ENCODE results near the gene KLHL29.

The KLHL29 gene

DNA sequence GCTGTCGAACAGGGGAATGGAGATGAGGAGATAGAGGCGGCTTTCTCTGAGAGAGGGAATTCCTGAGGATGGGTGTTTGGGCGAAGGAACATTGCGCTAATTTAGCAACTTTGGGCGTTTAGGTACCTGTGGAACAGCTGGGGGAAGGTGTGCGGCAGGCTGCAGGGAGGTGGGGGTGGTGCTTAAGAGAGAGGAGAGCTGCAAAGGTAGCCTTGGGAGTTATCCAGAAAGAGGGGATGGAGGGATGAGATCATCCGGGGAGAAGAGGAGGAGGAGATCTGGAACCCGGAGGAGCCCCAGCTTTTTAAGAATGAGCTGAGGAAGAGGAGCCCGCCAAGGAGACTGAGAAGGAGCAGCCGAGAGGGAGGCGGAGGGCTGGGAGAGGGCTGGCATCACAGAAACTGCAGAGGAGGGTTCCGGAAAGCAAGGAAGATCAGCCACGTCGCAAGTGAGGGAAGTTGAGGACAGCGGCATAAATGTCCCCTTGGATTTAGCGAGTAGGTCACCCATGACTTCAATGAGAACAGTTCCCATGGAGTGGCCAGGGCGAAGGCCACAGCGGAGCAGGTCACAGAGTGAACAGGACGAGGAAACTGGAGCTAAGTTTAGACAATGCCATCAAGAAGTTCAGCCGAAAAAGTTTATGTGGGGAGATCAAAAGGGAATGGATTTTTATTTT is 174.7 kb downstream of the KLHL29 start:
- DNase-seq: no peak

DNA sequence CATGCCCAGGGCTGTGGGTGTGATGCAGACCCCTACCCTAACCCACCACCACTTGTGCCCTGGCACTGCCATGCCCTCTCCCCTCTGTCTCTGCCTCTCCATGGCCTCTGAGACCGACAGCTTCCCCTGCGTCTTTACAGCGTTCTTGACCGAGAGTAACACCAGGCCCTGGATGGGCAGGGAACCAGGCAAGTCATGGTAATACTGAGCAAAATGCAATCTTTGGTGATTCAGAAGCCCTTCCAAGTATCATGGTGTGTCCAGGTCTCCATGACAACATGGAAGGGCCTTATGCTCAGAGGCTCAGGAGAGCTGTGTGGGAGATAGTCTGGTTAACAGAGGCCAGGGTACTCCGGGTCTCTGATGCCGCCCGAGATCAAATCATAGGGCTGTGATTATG is 176.1 kb downstream of the KLHL29 start:
- DNase-seq: no peak

DNA sequence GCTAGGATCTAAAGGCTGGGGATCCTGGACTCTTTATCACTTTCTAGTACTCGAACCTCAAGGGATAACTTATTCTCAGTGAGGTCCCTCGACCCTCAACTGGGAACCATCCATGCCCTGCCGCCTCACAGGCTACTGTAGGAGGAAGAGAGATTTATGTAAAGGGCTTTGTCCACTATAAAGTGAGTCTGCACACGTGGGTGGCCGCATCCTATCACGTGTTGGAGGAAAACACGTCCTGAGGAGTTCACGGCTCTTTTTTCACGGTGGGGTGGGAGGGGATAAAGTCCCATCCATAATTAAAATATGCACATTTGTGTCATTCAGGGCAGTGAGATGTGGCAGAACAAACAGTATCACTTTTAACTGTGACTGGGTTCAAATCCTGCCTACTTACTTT is 176.6 kb downstream of the KLHL29 start:
- DNase-seq: no peak

DNA sequence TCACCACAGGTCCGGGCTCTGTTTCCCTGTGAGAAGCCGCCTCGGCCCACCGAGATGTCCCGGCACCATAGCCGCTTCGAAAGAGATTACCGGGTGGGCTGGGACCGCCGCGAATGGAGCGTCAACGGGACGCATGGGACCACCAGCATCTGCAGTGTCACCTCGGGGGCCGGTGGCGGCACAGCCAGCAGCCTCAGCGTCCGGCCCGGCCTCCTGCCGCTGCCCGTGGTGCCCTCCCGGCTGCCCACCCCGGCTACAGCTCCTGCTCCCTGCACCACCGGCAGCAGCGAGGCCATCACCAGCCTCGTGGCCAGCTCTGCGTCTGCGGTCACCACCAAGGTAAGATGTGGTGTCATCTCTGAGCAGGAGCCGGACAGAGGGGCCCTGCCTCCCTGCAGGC is 177.2 kb downstream of the KLHL29 start:
- DNase-seq: no peak

DNA sequence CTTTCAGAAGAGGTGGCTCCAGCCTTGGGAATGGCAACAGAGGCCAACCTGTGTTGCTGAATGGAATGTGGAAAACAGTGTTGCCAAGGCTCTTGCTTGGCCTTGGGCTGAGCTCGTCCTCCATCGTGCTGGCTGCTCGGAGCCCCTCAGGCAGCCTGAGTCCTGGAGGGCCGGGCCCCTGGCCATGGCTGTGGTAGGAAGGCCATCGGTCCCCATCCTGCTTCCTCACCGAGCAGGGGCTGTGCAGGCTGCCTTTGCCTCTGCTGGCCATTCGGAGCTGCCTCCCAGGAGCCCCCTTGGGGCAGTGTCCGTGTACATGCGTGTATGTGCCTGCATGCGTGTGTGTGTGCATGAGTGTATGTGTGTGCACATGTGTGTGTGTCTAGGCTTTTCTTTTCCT is 178.2 kb downstream of the KLHL29 start:
- no peak for DNase-seq

DNA sequence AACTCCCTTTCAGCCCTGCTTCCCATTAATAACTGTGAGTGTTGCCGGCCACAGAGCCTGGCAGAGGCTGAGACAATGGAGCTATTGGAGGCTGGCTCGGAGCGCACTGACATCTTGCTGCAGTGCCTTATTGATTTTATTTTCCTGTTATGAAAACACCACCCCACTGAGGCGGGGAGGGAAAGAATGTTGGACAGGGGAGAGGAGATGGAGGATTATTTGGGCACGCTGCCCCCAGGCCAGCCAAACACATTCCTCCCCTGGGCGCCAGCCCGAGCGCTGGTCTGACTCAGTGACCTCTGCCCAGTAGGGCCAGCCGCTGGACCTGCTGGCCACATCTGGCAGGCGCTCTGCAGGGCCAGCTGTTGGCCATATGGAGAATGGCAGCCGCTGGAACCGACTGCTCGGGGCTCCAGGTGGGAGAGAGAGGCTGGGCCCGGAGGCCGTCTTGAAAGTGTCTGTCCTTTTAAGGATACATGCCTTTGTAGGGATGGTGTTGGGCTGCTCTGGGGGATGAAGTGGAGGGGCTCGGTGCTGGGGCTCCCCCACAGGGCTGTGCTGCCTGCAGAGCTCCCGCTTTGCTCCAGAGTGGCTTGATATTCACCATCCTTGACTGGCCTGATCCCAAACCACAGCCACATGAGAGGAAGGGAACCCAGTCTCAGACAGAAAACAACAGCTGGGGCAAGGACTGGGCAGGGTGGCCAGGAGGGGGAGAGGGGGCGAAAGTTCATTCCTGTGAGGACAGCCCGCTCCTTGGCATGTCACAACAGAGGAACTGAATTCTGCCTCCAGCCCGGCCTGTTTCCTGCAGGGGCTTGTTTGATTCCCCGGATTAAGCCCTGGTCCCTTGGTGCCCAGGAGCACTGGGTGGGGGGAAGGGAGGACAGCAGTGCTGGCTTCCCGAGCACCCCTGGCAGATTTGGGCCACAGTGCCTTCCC is 179.0 kb downstream of the KLHL29 start:
- DNase-seq: no peak

DNA sequence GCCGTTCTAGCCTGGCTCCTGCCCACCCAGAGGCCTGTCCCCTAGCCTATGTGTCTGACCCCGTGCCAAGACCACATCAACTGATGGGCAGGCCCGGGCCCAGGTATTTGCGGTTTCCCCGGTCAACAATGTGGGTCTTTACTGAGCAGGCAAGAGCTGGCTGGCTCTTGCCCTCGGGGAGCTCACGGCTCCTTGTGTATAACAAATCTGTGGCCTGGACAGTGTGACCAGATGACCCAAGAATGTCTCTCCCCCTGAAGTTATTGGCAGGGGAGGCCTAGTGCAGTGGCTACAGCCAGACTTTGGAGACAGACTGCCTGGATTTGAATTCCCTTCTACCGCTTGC is 179.6 kb downstream of the KLHL29 start:
- DNase-seq: no peak

DNA sequence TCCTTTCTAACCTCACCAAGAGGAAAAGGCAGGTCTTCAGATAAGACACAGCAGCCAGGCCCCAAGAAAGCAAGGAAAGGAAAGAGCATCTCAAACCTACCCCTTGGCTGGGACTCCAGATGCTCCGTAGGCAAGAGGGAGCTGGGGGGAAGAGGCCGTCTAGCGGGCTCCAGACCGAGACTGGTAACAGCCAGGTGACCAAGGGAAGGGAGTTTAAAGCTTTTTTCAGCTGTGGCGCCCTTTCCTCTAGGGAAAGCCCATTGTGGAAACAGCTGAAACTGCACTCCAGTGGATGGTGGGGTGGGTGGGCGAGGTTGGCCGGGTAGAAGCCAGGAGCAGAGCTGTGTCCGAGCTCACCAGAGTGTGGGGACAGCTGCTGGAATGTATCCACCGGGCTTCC is 180.4 kb downstream of the KLHL29 start:
- DNase-seq: no peak

DNA sequence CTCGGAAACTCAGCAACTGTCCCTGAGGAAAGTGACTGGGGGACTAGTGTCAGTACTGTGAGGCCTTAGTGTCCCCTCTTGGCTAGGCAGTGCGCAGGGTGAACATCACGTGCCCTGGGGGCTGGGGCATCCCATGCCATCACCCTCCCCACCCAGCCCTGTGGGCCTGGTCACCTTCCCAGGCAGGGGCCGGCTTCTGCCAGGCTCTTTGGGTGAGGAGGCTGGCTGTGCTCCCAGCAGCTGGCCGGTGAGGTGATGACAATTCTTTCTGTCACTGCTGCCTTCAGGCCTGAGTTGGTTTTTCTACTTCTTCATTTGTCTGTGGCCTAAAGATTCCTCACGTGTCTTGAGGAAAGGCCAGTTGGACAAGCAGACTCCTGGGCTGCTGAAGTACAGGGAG is 180.8 kb downstream of the KLHL29 start:
- DNase-seq: no peak

DNA sequence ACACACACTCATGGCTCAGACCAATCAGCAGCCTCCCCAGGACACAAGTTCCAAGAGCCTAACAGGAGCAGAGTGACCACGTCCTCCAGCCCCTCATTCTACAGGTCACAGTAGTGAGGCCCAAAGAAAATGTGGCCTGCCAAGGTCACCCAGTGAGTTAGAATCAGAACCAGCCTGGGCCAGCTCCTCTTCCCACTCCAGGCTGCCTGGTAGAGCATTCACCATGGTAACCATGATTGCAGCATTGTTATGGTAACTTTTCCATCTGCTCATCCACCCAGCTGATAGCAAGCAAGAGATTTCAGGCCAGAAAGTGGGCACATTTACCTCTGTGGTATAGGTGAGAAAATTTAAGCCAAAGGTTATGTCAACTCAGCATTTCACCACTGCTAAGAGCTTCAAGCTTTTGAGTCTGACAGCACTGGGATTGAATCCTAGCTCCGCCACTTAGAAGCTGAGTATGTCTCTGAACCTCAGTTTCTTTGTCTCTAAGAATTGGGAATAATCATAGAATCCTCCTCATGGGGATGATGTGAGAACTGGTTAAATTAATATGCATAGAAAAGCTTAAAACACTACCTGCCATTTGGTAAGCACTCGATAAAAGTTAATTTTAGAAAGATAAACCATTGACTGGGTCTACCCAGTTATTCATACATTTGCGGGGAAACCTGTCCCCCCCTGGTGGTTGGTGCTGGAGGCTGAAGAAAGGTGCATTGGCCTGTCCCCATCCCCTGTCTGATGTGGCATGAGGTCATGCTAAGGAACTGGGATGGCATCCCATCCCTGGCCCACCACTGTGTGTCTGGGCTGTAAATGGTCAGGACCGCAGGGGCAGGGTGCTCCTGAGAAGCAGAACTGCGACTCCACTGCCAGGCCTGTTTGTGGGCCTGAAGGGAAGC is 181.5 kb downstream of the KLHL29 start:
- no peak for DNase-seq

DNA sequence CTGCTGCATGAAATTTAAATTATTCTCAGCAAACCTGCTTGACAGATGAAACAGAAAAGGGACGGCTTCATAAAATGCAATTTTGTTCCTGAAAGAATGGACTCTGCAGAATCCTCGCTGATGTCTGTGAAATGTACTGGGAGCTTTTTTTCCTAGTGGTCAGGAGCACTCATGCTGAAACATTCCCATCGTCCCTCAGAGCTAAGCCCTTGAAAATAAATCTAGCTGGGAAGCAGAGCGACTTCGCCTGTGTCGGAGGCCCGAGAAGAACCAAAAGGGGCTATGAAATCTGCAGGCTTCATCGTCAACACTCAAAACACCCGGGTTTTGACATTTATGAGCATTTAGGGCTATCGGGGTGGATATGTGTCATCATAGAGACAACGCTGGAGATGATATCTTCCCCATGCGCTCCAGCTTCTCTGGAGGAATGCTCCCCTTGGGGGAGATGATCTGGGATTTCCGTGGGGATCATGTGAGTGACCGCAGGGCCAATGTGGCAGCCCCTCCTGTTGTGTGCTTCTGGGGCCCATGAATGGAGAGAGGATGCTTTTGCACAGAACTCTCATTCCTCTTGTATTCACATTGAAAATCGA is 182.3 kb downstream of the KLHL29 start:
- no peak for DNase-seq

DNA sequence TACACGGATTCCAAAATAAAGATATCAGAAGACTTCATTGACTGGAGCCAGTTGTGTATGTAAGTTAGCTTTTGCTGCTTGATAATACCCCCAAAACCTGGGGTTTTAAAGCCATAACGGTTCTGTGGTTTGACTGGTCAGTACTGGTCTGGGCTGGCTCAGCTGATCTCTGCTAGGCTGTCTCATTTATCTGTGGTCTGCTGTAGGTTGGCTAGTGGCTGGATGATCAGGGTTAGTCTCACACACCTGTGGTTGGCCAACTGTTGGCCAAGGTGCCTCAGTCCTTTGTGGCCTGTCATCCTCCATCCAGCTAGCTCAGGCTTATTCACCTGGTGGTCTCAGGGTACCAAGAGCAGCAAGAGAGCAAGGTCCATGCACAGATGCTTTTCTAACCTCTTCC is 183.2 kb downstream of the KLHL29 start:
- no peak for DNase-seq

DNA sequence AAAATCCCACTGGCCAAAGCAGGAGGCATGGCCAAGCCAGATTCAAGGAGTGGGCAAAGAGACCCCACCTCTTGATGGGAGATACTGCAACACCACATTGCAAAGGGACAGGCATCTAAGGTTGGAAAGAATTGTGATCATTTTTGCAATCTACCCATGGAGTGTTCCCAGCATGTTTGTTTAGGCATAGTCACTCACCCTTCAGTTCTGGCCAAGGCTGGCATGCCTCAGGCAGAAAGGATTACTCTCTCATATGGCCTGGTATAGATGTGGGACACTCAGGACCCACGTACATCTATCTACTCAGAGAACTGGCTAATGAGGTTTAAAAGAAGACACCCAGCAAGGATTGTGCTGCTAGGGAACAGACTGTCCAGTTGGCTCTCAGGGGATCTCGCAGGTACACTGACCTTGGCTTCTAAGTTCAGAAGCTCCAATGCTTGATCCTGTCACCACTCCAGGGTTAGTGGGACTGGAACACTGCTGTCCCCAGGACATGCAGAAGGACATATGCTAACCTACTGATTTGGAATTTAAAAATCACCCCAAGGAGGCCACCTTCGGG is 183.7 kb downstream of the KLHL29 start:
- DNase-seq: no peak

DNA sequence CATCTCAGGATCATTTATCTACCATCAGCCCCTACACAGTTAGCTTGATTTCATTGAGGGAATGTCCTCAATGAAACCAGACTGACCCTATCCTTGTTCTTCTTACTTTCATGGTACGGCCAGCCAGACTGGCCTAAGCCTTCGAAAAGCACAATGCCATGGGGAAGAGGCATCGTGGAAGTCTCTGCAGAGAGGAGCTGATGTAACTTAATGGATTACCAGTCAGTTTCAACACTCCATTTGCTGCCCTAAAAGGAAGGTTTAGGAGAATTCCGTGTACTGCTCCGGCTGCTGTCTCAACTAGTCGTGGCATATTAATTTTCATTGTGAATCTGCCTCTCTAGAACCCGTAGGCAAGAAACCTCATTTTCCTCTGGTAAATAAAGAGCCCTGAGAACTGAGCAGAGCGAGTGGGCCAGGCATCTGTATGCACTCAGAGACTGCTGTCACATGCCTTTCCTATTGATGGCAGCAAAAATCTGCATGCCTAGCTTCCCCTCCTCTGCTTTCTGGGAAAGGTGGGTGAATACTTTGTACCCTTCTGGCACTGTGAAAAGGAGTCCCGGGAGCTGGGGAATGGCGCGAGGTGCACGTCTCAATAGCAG is 184.9 kb downstream of the KLHL29 start:
- no peak for DNase-seq

DNA sequence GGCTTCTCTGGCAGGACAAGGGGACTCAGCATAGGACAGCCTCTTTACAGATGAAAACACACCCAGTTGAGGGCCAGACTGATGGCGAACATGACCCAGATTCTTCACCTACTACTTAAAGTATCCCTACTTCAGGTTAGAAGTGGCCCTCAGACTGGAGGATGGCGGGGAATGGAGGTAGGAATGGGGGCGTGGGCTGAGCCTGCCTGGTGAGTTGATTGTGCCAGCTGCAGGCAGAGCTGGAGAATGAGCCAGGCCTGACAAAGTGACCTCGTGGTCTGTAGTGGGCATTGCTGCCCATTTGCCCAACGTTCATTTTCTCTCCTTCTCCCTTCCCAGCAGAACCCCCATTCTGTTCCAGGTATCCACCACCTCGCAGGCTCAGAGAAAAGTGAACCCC is 186.1 kb downstream of the KLHL29 start:
- no peak for DNase-seq

DNA sequence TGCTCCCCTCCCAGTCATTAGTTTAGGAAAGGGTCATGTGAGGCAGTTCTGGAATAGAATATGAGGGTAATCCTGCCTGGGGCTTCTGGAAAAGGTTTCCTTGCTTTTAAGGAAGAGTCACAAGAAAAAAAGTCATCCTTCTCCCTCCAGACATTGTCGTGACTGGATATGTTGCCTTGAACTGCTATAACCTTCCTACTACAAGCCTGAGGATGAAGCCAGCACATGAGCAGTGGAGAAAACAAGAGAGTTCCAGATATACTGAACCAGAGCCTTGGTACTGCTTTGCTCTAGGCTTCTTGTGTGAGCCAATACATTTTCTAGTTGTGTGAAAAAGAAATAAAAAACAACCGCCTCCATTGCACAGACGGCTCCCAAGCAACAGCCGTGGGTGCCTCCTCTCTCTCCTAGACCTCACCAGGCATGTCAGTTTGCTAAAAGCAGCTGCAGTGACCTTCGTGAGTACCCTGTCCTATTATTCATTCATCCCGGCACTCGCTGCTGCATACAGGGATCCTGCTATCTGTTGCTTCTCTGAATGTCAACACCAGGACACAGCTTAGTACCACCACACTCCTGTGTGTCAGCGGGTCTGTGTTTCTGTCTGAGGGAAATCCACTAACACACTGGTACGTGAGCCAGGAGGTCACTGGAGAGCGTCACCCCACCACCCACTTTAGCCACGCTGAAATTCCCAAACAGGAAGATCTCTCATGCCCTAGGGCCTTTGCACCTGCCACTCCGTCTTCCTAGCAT is 186.7 kb downstream of the KLHL29 start:
- no peak for DNase-seq

DNA sequence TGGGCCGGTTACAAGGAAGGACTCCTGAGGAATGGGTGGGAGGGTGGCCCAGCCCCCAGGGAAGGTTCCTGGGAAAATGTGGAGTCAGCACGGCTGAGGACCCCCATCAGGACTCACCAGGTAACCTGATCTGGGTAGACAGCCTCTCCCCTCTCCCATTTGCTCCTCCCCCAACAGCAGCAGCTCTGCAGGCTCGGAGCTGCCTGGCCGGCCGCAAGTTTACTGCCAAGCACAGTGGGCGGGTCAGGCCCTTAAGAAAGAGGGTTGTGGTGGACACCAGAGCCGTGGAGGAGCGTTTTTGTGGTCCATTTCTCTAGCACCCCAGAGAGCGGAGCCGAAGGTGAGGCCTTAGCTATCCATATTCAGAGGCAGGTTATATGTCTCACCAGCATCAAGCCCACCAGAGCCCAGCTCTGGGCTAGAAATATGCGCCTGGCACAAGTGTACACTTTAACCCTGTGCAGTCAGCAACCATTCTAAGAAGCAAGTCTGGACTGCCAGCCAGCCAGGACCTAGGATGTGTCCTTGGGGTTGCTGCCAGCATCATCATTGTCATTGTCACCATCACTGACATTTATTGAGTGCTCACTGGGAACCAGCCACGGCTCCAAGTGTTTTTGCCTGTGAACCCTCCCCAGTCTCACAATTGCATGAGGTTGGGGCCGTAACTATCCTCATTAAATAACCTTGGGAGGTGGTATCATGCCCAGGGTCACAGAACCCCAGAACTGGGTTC is 190.1 kb downstream of the KLHL29 start:
- no peak for DNase-seq

DNA sequence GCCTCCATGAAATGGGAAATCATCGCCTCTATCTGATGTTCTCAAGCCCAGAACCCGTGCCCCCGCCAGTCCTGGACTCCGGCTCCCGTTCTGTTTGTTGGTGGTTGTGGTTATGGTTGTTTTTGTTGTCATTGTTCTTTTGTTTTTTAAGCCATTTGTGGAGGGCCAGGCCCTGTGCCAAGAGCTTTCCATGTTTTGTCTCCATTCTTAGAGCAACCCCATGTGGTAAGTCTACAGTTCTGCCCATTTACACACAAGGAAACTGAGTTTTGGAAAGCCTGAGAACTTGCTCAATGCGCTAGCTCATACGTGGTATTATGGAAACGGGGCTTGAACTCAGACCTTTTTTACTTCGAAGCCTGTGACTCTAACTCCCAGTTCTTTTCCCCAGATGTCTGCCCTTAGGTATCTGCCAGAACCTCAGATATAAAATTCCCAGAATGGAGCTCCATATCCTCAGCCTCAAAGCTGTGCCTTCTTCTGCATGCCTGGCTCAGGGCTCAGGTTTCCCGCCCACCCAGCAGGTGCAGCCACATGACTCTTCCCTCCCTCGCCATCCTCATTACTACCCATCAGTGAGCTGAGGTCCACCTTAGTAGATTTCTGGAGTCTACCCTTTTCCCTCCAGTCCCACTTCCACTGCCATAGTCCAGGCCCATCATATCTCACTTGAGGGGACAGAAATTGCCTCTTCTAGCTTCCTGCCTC is 194.1 kb downstream of the KLHL29 start:
- DNase-seq: no peak

DNA sequence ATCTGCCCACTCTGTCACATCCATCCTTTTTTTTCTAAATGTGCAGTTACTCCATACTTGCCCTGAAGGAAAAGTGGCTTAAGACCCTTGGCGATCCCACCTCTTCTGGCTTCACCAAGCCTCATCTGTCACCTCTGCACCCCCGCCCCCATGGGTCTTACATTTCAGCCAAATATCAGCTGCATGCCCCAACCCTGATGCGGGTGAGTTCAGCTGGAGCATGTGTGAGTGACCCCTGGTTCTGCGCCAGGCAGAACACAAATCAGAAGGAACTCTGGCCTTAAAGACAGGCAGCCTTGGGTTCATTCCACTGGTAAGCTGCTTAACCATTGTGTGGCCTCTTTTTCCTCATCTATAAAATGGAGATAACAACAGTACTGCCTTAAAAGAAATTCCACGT is 194.7 kb downstream of the KLHL29 start:
- no peak for DNase-seq

DNA sequence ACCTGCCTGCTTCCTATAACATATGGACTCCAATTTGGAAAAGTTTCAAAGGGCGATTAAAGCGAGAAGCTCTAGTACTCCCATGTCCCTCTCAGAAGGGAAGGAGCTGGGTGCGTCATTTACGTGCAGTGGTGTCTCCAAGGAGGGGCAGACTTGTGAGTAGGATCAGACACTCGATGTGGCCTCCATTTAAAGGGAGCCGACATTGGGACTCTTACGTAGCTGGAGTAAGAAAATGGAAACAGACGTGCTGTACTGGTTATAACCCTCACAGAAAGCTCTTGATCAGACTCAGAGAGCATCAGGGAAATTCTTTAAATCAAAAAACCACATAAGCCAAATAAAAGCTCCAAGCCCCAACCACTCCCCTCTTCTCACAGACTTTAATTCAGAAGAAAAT is 198.5 kb downstream of the KLHL29 start:
- DNase-seq: no peak

Data from NCI-H2029 (cell line).